HL-60 (cell line): ENCODE data around the gene POLR2B.

Experiments used
- DNase-seq, 2 experiments: peaks; one replicate each; pipeline ENCODE4 v3.0.0-alpha.2; 2010 to 2020; ENCODE audit warnings: low read depth in 1 of 2, low spot score in 1 of 2
- H3K27ac ChIP-seq: fragments of 250-450 bp; sonication (Bioruptor Pico); replicated peaks from 2 replicates; pipeline ENCODE4 v1.5.1; 2020; ENCODE audit warnings: mild to moderate bottlenecking, moderate library complexity
- H3K27me3 ChIP-seq: fragments of 250-450 bp; sonication (Bioruptor Pico); 2 replicates; pipeline ENCODE4 v1.5.1; 2021; ENCODE audit warnings: mild to moderate bottlenecking, moderate library complexity; ENCODE audit not compliant: insufficient read depth, poor library complexity, severe bottlenecking
- H3K4me3 ChIP-seq: replicated peaks from 2 replicates; pipeline ENCODE4 v1.5.1; 2011; ENCODE audit warnings: mild to moderate bottlenecking, control low read depth, low read length; ENCODE audit not compliant: insufficient read depth
- CTCF ChIP-seq: IDR thresholded peaks from one replicate; pipeline ENCODE4 v1.5.1; 2011; ENCODE audit warnings: low read length, control low read depth, inconsistent platforms; ENCODE audit not compliant: insufficient read depth
- GABPA ChIP-seq: IDR thresholded peaks from 2 replicates; pipeline ENCODE4 v1.6.1; 2012; ENCODE audit warnings: low read depth
- POLR2AphosphoS5 ChIP-seq: IDR thresholded peaks from 2 replicates; pipeline ENCODE4 v1.6.1; 2012; ENCODE audit warnings: low read depth
- REST ChIP-seq: IDR thresholded peaks from 2 replicates; pipeline ENCODE4 v1.6.1; 2012; ENCODE audit warnings: low read depth; ENCODE audit not compliant: insufficient replicate concordance
- SPI1 ChIP-seq: IDR thresholded peaks from 2 replicates; pipeline ENCODE4 v1.6.1; 2012; ENCODE audit warnings: low read depth, mild to moderate bottlenecking, borderline replicate concordance

Gene POLR2B

DNA sequence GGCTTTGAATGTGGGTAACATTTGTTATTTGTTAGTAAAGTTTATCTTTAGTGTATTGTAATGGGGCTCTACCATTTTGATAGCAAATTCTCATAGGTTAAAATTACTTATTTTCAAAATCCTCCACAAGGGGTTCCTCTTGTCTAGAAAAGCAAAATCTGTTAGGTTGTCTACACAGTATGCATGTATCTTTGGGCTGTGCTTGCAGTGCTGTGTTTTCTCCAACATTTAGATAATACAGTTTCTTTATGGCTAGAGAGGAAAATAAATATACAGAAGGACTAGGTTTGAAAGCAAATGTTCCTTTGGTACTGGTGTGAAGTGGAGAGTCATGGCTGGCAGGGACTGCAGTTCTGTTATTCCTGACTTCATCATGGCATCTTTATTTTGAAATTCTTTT, 40.3 kb downstream of the POLR2B start:
- TF ChIP-seq SPI1 (no peak), REST (no peak), POLR2AphosphoS5 (no peak), GABPA (no peak), CTCF (no peak)
- DNase-seq: no peak
- no peak overlapping the region for H3K27ac ChIP-seq
- H3K27me3 ChIP-seq: no peaks in the 10 kb centered on the region
- H3K4me3 ChIP-seq: no peak overlapping the region

DNA sequence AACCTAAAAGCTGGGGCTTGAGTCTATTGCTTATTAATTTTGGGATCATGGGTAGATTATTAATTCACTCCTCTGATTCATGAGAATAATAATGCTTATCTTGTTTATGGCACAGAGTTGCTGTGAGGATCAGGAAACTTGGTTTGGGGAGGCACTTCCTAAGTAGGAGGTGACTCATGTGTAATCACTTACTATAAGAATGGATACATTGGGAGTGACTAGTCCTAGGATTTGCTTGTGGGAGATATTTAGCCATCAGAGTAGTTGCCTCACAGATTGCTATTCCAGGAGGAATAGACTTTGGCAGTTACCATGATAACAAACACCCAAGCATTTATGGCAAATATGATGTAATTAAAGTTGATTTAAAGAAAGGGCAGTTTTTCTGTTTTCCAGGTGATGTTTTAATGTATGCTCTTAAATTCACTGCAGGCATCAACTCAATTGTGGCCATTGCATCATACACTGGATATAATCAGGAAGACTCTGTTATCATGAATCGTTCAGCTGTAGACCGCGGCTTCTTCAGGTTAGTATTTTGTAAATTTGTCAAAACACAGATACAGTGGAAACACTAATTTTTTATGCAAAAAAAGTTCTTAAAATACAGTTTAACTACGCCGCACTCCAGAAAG, 41.9 kb downstream of the POLR2B start:
- no peak overlapping the region for H3K4me3 ChIP-seq
- H3K27ac ChIP-seq: no peak overlapping the region
- no peaks in the 10 kb centered on the region for H3K27me3 ChIP-seq
- DNase-seq: no peak
- TF ChIP-seq GABPA (no peak), REST (no peak), SPI1 (no peak), POLR2AphosphoS5 (no peak), CTCF (no peak)

DNA sequence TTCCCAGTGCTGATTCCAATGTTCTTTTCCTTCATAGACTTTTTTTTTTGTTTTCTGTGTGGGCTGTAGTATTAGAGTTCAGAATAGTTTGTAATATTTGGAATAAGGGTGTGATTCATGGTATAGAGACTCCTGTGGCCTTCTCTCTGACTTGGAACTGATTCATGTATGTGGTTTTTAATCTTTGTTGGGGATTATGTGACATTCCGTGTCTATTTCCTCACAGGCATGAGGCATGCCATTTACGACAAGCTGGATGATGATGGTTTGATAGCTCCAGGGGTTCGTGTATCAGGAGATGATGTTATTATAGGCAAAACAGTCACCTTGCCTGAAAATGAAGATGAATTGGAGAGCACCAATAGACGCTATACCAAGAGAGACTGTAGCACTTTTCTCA, 44.4 kb downstream of the POLR2B start:
- Histone ChIP-seq H3K27ac (no peak overlapping the region), H3K27me3 (no peaks in the 10 kb centered on the region), H3K4me3 (no peak overlapping the region)
- no peak for DNase-seq
- no peak for TF ChIP-seq POLR2AphosphoS5
- TF ChIP-seq SPI1: no peak
- TF ChIP-seq REST: no peak
- no peak for TF ChIP-seq GABPA
- TF ChIP-seq CTCF: no peak
